ENCODE data around the gene RAB29. TPM values are rescaled to one million over a fixed set of nuclear protein-coding genes. Genes with fewer than 3 reads are reported as not detected.

RAB29 gene
- total RNA-seq, 4 donors from 2014 or later: 1.1 to 13.9 (median 10.2) TPM

- no peak for DNase-seq
- Histone ChIP-seq H3K4me1 (peaks cover 18 to 48% (median 34%) of the 10 kb centered on the region in 4 donors), H3K36me3 (no peaks in the 10 kb centered on the region), H3K9me3 (no peaks in the 10 kb centered on the region), H3K4me3 (peak overlapping the region in 1 of 4 donors; percentile 89), H3K27me3 (no peaks in the 10 kb centered on the region), H3K27ac (peak overlapping the region in 1 of 4 donors; percentile 5)
- intact Hi-C loops (cut with DNase I; ENCODE audit: low total_unique reads) (no loop called here), in situ Hi-C loops (cut with MboI; ENCODE audit: low pct_ligation_motif_present in 1 of 4, low pct_unique_long_range_greater_than_20kb in 1 of 4, low sequenced_read_pairs in 3 of 4) (no loop called here)
- TF ChIP-seq POLR2AphosphoS5 (IDR thresholded peaks at IDR 0.05) (no peak), EP300 (IDR thresholded peaks at IDR 0.05; ENCODE audit: low read depth) (no peak), POLR2A (IDR thresholded peaks at IDR 0.05) (no peak)
- TF ChIP-seq, protein P1, sequence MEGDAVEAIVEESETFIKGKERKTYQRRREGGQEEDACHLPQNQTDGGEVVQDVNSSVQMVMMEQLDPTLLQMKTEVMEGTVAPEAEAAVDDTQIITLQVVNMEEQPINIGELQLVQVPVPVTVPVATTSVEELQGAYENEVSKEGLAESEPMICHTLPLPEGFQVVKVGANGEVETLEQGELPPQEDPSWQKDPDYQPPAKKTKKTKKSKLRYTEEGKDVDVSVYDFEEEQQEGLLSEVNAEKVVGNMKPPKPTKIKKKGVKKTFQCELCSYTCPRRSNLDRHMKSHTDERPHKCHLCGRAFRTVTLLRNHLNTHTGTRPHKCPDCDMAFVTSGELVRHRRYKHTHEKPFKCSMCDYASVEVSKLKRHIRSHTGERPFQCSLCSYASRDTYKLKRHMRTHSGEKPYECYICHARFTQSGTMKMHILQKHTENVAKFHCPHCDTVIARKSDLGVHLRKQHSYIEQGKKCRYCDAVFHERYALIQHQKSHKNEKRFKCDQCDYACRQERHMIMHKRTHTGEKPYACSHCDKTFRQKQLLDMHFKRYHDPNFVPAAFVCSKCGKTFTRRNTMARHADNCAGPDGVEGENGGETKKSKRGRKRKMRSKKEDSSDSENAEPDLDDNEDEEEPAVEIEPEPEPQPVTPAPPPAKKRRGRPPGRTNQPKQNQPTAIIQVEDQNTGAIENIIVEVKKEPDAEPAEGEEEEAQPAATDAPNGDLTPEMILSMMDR (IDR thresholded peaks at IDR 0.05): no peak
- WGBS, 2 donors (ENCODE audit: low coverage in 1 of 2): 60 to 62% methylated on average over 5 of the region's 5 CpGs
Observed at GRCh38 chr1:205746757-205747412, 28.4 kb downstream of the RAB29 start.

DNA sequence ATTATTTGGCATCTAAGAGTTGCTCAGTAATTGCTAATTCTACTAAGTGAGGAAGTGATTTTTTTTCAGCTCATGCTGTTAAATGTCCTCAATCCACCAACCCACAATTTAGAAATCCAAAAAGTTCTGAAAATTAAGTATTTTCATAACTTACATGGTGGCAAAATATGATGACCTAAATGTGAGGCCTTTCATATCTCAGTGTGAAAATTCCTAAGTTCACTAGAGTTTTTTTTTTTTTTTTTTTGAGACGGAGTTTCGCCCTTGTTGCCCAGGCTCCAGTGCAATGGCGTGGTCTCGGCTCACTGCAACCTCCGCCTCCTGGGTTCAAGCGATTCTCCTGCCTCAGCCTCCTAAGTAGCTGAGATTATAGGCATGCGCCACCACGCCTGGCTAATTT lies 30.9 kb downstream of the RAB29 start:
- in situ Hi-C loops (cut with MboI; ENCODE audit: low pct_ligation_motif_present in 1 of 4, low pct_unique_long_range_greater_than_20kb in 1 of 4, low sequenced_read_pairs in 3 of 4): no loop called here
- H3K4me1 ChIP-seq: peaks cover 19 to 58% (median 33%) of the 10 kb centered on the region in 4 donors
- no peak overlapping the region for H3K27ac ChIP-seq
- intact Hi-C loops (cut with DNase I; ENCODE audit: low total_unique reads): no loop called here
- no peaks in the 10 kb centered on the region for H3K9me3 ChIP-seq
- TF ChIP-seq POLR2AphosphoS5 (IDR thresholded peaks at IDR 0.05) (no peak), POLR2A (IDR thresholded peaks at IDR 0.05) (no peak), EP300 (IDR thresholded peaks at IDR 0.05; ENCODE audit: low read depth) (no peak)
- TF ChIP-seq, protein P1 (IDR thresholded peaks at IDR 0.05): no peak
- H3K27me3 ChIP-seq: no peaks in the 10 kb centered on the region
- H3K4me3 ChIP-seq: no peak overlapping the region
- WGBS, 2 donors (ENCODE audit: low coverage in 1 of 2): 94 to 100% methylated on average over 1 to 8 of the region's 8 CpGs
- no peak for DNase-seq
- H3K36me3 ChIP-seq: no peaks in the 10 kb centered on the region

GRCh38 chr1:205743977-205744376 lies 31.3 kb downstream of the RAB29 start:
- intact Hi-C loops (cut with DNase I; ENCODE audit: low total_unique reads) (no loop called here), in situ Hi-C loops (cut with MboI; ENCODE audit: low pct_ligation_motif_present in 1 of 4, low pct_unique_long_range_greater_than_20kb in 1 of 4, low sequenced_read_pairs in 3 of 4) (no loop called here)
- TF ChIP-seq EP300 (IDR thresholded peaks at IDR 0.05; ENCODE audit: low read depth): no peak
- TF ChIP-seq POLR2A (IDR thresholded peaks at IDR 0.05): no peak
- no peak for TF ChIP-seq POLR2AphosphoS5 (IDR thresholded peaks at IDR 0.05)
- TF ChIP-seq, protein P1 (IDR thresholded peaks at IDR 0.05): no peak
- Histone ChIP-seq H3K27me3 (no peaks in the 10 kb centered on the region), H3K36me3 (no peaks in the 10 kb centered on the region), H3K4me3 (no peak overlapping the region), H3K9me3 (no peaks in the 10 kb centered on the region), H3K27ac (no peak overlapping the region), H3K4me1 (peaks cover 19 to 62% (median 35%) of the 10 kb centered on the region in 4 donors)
- WGBS, 2 donors (ENCODE audit: low coverage in 1 of 2): 60% methylated on average over 4 of the region's 4 CpGs
- DNase-seq: no peak

DNA sequence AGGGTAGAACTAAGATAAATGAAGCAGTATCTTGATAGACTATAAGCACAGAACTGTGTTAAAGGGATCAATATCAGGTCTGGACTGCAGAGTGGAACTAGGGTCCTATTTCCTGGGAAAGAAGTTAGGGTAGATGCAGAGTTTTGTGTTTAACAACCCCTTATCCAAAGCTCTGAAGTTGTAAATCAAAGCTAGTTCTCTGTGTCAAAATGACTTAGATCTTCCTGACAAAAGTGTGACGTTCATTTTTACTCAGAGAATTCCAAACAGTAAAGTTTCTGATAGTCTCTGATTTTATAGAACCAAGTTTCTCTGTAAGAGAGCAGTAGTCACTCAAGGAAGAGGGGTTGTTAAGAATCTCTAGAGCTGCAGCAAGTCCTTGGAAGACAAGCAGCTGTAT lies 33.6 kb downstream of the RAB29 start:
- no peak for TF ChIP-seq POLR2A (IDR thresholded peaks at IDR 0.05)
- TF ChIP-seq POLR2AphosphoS5 (IDR thresholded peaks at IDR 0.05): no peak
- TF ChIP-seq, protein P1 (IDR thresholded peaks at IDR 0.05): no peak
- TF ChIP-seq EP300 (IDR thresholded peaks at IDR 0.05; ENCODE audit: low read depth): no peak
- in situ Hi-C loops (cut with MboI; ENCODE audit: low pct_ligation_motif_present in 1 of 4, low pct_unique_long_range_greater_than_20kb in 1 of 4, low sequenced_read_pairs in 3 of 4): no loop called here
- H3K4me1 ChIP-seq: peaks cover 6 to 61% (median 25%) of the 10 kb centered on the region in 4 donors

More for the DNA sequence above, 33.6 kb downstream of the RAB29 start:
- Histone ChIP-seq H3K27me3 (no peaks in the 10 kb centered on the region), H3K9me3 (no peaks in the 10 kb centered on the region), H3K4me3 (no peak overlapping the region), H3K36me3 (no peaks in the 10 kb centered on the region), H3K27ac (no peak overlapping the region)
- no peak for DNase-seq
- intact Hi-C loops (cut with DNase I; ENCODE audit: low total_unique reads): no loop called here
- WGBS, 2 donors (ENCODE audit: low coverage in 1 of 2): 63 to 67% methylated on average over 1 of the region's 1 CpG
